Right lobe of liver (tissue), 6 donors: ENCODE results near the gene RIMKLA. TPM values are rescaled to one million over a fixed set of nuclear protein-coding genes. Genes with fewer than 3 reads are reported as not detected.

Source experiments
- ATAC-seq, 4 donors: fragments of 200-7000 bp; cut with Tn5 transposase; one replicate each; pipeline ENCODE4 v1.9.1; 2020; ENCODE audit warnings: mild to moderate bottlenecking in 4 of 4, moderate library complexity in 4 of 4
- DNase-seq, 3 donors: peaks; one replicate each; pipeline ENCODE4 v3.0.0-alpha.2; 2020
- H3K27ac ChIP-seq, 3 donors: fragments of 200-600 bp; one replicate each; pipeline ENCODE4 v1.8.0; 2022
- H3K27me3 ChIP-seq, 2 donors: fragments of 200-600 bp; one replicate each; pipeline ENCODE4 v1.8.0; 2022
- H3K36me3 ChIP-seq, 4 donors: fragments of 200-600 bp; sonication (generic) in 1 of 4; one replicate each; pipeline versions ENCODE4 v1.5.1 to v1.8.0; 2017 to 2022; ENCODE audit warnings: control low read depth in 1 of 4
- H3K4me1 ChIP-seq, 4 donors: fragments of 200-600 bp; sonication (generic) in 1 of 4; one replicate each; pipeline versions ENCODE4 v1.5.1 to v1.8.0; 2017 to 2022; ENCODE audit warnings: control low read depth in 1 of 4
- H3K4me3 ChIP-seq, 3 donors: fragments of 200-600 bp; one replicate each; pipeline ENCODE4 v1.8.0; 2022
- H3K9me3 ChIP-seq, 4 donors: fragments of 200-600 bp; sonication (generic) in 1 of 4; one replicate each; pipeline versions ENCODE4 v1.5.1 to v1.8.0; 2017 to 2022; ENCODE audit warnings: control low read depth in 1 of 4
- POLR2A ChIP-seq: fragments of 450-650 bp; IDR thresholded peaks from one replicate; pipeline ENCODE4 v1.6.1; 2017; ENCODE audit warnings: antibody characterized with exemption, mild to moderate bottlenecking
- WGBS: methylation state at CpG from one replicate; pipeline ENCODE4 v1.1.6; 2018; ENCODE audit warnings: low coverage, low lambda C conversion rate; ENCODE audit not compliant: insufficient coverage; ENCODE audit errors: missing lambda C conversion rate; 5-methylcytosine and 5-hydroxymethylcytosine counted together
- intact Hi-C, 2 donors: fragments of 100-400 bp; cut with DNase I; formaldehyde crosslinking; loops; one replicate each; pipeline versions ENCODE4 v1.11.2 to v1.14.1; 2022
- total RNA-seq, 6 experiments: library from RNA; depleted of rRNA in 2 of 6; stranded (reverse); fragments of >200 nt in 2 of 6; fragmentation: NEBNext Ultra II Directional in 3 of 6; extraction: Animal tissue kit (Norgen Biotek cat#: 25700) in 3 of 6; gene quantifications; one replicate each; pipeline versions ENCODE4 v1.1.0 to v1.2.4, GENCODE V29; 2016 to 2023
- TF ChIP-seq, protein P1 (sequence below), 4 donors: fragments of 200-600 bp in 3 of 4; fragments of 450-650 bp in 1 of 4; IDR thresholded peaks; one replicate each; pipeline versions ENCODE4 v1.5.1 to v1.8.0; 2016 to 2022; ENCODE audit warnings: antibody characterized with exemption in 4 of 4, mild to moderate bottlenecking in 2 of 4
- donor health status: DM: no; HTN: yes; CAD: no.
- donor health status: DM: no; HTN: no; CAD: no.
- donor health status: DM: no; HTN: no; CAD: no.
- donor health status: DM: no; HTN: yes; CAD: no.
- donor health status: DM: no; HTN: yes; CAD: no.

RIMKLA gene
- total RNA-seq, 6 experiments from 2014 or later, result 0.02 to 0.95 (median 0.15) TPM

DNA sequence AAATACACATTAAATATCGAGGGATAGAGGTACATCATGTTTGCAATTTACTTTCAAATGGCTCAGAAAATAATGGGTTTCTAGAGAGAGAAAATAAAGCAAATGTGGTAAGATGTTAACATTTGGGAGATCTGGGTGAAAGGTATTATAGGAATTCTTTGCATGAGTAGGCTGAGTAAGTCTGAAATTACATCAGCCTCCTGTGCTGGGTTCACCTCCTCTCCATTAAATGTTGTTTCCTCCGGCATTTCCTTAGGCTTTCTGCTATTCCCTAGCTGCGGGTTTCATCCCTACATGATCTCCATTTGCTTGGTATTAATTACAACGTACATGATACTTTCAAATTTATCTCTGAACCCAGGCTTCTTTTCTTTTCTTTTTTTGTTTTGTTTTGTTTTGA is 43.6 kb downstream of the RIMKLA start:
- no peak overlapping the region for H3K27ac ChIP-seq
- intact Hi-C loops, result no loop called here

GRCh38 chr1:42427240-42427639 is 46.6 kb downstream of the RIMKLA start:
- WGBS, result 67% methylated on average over 4 of the region's 4 CpGs
- TF ChIP-seq POLR2A, result no peak
- TF ChIP-seq, protein P1, sequence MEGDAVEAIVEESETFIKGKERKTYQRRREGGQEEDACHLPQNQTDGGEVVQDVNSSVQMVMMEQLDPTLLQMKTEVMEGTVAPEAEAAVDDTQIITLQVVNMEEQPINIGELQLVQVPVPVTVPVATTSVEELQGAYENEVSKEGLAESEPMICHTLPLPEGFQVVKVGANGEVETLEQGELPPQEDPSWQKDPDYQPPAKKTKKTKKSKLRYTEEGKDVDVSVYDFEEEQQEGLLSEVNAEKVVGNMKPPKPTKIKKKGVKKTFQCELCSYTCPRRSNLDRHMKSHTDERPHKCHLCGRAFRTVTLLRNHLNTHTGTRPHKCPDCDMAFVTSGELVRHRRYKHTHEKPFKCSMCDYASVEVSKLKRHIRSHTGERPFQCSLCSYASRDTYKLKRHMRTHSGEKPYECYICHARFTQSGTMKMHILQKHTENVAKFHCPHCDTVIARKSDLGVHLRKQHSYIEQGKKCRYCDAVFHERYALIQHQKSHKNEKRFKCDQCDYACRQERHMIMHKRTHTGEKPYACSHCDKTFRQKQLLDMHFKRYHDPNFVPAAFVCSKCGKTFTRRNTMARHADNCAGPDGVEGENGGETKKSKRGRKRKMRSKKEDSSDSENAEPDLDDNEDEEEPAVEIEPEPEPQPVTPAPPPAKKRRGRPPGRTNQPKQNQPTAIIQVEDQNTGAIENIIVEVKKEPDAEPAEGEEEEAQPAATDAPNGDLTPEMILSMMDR (IDR thresholded peaks at IDR 0.05), result no peak
- H3K27me3 ChIP-seq, result no peaks in the 10 kb centered on the region
- no peak overlapping the region for H3K4me3 ChIP-seq
- DNase-seq (no peak), ATAC-seq (peak in 2 of 4 donors; percentile 34 to 50)
- H3K9me3 ChIP-seq, result no peaks in the 10 kb centered on the region
- H3K27ac ChIP-seq, result no peak overlapping the region
- peaks cover 0 to 18% (median 5%) of the 10 kb centered on the region in 4 donors for H3K4me1 ChIP-seq
- H3K36me3 ChIP-seq, result no peaks in the 10 kb centered on the region
- intact Hi-C loops, result no loop called here

More for the DNA sequence above, 43.6 kb downstream of the RIMKLA start:
- DNase-seq (no peak), ATAC-seq (no peak)
- H3K4me3 ChIP-seq, result no peak overlapping the region
- H3K27me3 ChIP-seq, result no peaks in the 10 kb centered on the region
- no peaks in the 10 kb centered on the region for H3K9me3 ChIP-seq
- no peaks in the 10 kb centered on the region for H3K36me3 ChIP-seq
- peaks cover 0 to 10% (median 0%) of the 10 kb centered on the region in 4 donors for H3K4me1 ChIP-seq
- 90% methylated on average over 3 of the region's 4 CpGs for WGBS
- TF ChIP-seq POLR2A, result no peak
- TF ChIP-seq, protein P1 (IDR thresholded peaks at IDR 0.05), result no peak

- intact Hi-C loops, result no loop called here
- DNase-seq (no peak), ATAC-seq (peak in 1 of 4 donors; percentile 45)
- H3K4me3 ChIP-seq, result no peak overlapping the region
- H3K9me3 ChIP-seq, result no peaks in the 10 kb centered on the region
- H3K4me1 ChIP-seq, result peaks cover 0 to 15% (median 6%) of the 10 kb centered on the region in 4 donors
- H3K27me3 ChIP-seq, result no peaks in the 10 kb centered on the region
- TF ChIP-seq, protein P1 (IDR thresholded peaks at IDR 0.05), result no peak
- no peak for TF ChIP-seq POLR2A
- 50% methylated on average over 1 of the region's 1 CpG for WGBS
- no peak overlapping the region for H3K27ac ChIP-seq
- no peaks in the 10 kb centered on the region for H3K36me3 ChIP-seq
Observed at GRCh38 chr1:42429603-42430002, 49.0 kb downstream of the RIMKLA start.

GRCh38 chr1:42430286-42431135 is 49.9 kb downstream of the RIMKLA start:
- WGBS, result 87% methylated on average over 3 of the region's 3 CpGs
- TF ChIP-seq, protein P1 (IDR thresholded peaks at IDR 0.05), result no peak
- TF ChIP-seq POLR2A, result no peak
- DNase-seq, result no peak

More at GRCh38 chr1:42430286-42431135, 49.9 kb downstream of the RIMKLA start:
- no peak overlapping the region for H3K4me3 ChIP-seq
- intact Hi-C loops, result no loop called here
- peak in 1 of 4 donors; percentile 22 for ATAC-seq
- H3K9me3 ChIP-seq, result no peaks in the 10 kb centered on the region
- no peaks in the 10 kb centered on the region for H3K27me3 ChIP-seq
- peaks cover 0 to 15% (median 6%) of the 10 kb centered on the region in 4 donors for H3K4me1 ChIP-seq
- H3K36me3 ChIP-seq, result no peaks in the 10 kb centered on the region
- H3K27ac ChIP-seq, result no peak overlapping the region
